EL (cell line): ENCODE results near the gene ZFYVE21.
"Not testable (repeated sequence)": the region's sequence is repeated elsewhere in the genome, so short reads cannot be mapped to it uniquely, and the experiment has no call there.

Experiments used
- DNase-seq: peaks from one replicate; pipeline ENCODE4 v3.0.0-alpha.2; 2016

ZFYVE21 gene

DNA sequence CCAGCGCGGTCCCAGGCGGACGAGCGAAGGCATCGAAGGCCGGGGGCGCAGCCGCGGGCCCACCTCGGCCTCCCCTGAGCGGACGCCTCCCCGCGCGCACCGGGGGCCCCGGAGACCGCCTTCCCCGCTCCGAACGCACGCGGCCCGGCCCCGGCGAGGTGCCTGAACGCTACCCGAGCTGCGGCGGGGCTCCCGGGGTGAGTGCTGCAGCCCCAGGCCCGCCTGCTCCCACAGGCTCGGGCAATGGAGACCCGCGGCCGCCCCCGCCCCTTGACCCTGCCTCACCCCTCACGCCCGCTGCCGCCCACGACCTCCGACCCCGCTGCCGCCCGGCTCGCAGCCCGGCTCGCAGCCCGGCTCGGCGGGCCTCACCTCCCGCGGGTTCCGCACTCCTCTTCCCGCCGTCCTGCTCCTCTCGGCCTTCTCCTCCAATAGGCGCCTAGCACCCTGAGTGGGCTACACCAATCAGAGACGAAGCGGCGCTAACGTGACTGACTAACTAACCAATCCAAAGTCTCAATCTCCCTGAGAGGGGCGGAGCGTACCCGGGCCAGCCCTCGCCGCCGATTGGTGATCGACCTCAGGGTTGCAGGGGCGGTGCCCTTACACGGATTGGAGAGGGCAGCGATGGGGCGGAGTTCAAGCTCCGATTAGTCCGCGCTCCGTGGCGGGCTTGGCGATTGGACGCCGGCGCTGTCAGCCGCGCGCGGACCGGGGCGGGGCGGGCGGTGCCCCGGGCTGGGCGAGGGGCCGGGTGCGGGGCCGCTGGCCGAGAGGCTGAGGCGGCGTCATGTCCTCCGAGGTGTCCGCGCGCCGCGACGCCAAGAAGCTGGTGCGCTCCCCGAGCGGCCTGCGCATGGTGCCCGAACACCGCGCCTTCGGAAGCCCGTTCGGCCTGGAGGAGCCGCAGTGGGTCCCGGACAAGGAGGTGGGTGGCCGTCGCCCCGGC lies at the start of gene ZFYVE21, which contains the start of gene XRCC3:
TSS of gene ZFYVE21 (plus strand) at position 759 of the 949 bp plus-strand sequence. CDS start at position 791, 32 bp downstream.
TSS of gene XRCC3 (minus strand) at position 400 of the 949 bp plus-strand sequence. CDS start 4,364 bp downstream, outside the sequence.
- peak; percentile 100 for DNase-seq

DNA sequence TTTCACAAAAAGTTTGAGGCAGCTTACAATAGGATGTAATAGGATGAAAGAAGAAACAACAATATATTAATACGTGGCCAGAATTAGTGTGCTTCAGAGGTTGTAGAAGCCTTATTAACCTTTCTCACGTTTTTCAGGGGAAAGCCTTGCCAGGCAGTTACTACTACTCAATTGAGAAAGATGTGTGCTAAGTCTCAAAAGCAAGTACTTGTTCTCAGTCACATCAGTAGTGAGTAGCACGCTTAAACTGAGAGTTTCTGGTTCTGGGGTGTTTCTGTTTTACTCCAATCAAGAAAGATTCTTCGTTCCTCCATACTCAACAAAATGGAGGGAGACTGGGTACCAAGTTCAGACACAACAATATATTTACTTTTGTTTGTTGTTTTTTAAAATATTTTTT lies 47.9 kb upstream of the ZFYVE21 start:
- DNase-seq, result no peak

DNA sequence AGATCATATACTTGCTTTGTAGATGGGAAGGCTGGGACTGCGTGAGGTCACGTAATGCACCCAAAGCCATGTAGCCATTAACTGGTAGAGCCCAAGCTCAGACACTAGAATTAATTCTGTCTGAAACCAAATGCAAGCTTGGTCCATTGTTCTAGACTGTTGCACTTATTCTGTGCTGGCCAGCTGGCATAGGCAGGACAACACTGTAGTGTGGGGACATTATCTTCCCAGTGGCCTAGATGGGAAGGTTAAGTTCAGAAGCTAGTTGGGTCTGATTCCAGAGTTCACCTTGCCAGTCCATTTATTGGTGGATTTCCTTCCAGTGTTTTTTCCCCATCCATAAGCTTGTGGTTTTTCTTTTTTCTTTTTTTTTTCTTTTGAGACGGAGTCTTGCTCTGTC lies 47.5 kb upstream of the ZFYVE21 start:
- no peak for DNase-seq

DNA sequence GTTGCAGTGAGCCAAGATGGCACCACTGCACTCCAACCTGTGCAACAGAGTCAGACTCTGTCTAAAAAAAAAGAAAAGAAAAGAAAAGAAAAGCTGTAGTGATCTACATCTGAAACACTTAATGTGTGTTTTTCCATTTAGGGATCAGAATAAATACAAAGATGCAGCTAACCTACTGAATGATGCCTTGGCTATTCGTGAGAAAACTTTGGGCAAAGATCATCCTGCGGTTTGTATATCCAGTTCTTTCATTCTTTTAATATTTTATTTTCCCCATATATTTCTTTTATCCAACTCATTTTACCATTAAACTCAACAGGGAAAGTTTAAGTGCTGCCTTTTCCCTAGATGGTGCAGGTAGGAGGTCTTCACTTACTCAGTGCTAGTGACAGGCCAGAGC lies 46.2 kb upstream of the ZFYVE21 start:
- no peak for DNase-seq

DNA sequence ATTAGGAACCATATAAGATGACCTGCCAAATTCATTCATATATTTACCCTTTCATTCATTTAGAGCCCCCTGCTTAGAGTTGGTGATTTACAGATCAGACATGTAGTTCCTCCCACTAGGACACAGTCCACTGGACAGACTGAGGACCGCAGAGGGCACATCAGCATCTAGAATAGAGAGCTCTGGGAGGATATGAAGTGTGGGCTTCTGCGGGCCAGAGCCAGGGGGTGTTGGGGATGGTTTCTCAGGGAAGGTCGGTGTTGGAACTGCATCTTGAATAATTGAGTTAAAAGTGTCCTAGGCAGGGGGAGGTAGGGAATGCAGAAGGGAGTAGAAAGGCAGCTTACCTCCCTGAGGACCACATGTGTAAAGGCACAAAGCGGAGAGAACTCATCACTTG lies 43.7 kb upstream of the ZFYVE21 start:
- no peak for DNase-seq

DNA sequence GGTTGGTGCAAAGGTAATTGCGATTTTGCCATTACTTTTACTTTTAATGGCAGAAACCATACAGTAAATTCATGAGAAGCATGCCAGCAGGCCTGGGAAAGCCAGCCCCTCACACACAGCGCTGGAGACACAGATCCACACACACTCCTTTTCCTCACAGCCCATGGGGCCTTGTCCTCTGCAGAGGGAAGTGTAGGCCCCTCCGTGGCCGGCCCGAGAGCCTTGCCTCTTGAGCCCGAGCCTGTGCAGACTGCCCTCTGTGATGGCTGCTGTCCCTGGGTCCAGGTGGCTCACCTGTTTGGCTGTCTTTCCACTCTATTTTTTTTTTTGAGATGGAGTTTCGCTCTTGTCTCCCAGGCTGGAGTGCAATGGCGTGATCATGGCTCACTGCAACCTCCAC lies 39.7 kb upstream of the ZFYVE21 start:
- DNase-seq, result no peak

DNA sequence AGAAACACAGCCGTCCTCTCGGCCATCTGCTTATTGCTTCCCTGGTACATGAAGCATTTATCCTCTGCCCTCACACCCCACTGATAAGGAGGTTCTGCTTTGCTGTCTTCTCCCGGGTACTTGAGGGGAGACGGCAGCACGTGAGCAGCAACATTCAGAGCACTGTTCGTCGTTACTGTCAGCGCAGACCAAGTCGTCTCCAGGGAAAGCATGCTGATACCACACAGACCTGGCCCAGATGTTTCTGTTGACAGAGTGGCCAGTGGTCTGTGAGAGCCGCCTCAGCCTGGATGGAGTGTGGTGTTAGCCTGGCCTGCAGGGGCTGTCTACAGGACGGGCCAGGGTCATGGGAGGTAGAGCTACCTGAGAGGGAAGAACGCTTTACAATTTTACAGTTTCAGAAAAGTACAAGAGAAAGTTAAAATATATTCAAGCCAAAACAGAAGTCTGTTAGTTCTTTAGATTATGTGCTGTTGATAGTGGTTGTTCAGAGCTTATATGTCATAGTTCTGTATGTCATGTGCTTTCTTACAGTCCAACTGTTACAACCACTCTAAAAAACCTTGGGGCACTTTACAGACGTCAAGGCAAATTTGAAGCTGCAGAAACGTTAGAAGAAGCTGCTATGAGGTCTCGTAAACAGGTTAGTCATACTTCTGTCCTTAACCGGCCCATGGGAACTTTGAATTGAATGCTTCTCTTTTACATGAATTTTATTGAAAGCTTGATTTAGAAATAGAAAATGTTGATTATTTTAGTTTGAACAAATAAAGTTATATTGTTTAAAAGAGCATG lies 38.5 kb upstream of the ZFYVE21 start:
- no peak for DNase-seq

DNA sequence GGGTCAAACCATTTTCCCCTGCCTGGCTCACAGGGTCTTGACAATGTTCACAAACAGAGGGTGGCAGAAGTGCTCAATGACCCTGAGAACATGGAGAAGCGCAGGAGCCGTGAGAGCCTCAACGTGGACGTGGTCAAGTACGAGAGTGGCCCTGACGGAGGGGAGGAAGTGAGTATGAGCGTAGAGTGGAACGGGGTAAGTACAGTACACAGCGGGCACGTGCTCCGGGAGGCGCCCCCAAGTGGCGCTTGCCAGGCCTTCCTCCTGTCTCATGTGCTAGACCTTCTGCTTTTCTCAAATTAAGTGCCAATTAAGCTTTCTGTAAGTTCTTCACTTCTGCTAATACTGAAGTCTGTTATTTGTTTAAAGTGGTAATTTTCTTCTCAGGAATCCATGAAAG lies 36.3 kb upstream of the ZFYVE21 start:
- DNase-seq, result no peak

DNA sequence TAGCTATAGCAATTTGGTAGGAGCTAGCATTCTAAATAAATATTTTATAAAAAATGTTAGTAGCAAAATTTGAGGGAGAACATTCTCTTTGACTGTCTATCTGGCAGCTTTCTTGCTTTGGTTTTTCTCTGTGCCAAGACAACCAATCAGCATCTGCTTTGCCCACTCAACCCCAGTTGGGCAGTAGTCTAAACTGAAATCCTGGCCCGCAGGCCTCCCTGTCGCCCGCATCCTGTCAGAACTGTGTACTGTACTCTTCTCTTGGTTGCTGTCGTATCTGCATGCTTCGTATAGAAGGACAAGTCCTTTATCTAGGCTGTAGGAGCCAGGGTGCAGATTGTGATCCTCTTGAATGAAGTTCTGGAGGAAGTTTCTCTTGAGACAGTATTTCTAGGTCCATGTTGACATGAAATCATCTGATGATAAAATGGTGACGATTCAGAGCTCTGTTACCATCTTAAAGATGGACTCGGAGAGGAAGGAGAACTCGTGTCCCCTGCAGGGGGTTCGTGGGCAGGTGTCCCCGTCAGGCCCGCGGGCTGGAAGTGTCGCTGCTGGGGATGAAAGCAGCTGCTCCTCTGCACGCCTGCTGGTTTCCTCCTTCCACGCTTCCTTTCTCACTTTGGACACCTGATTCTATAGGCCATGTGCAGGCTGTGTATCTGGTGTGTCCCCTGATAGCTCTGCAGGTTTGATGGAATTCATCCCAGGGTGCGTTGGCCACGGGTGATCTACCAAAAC lies 34.9 kb upstream of the ZFYVE21 start:
- no peak for DNase-seq

DNA sequence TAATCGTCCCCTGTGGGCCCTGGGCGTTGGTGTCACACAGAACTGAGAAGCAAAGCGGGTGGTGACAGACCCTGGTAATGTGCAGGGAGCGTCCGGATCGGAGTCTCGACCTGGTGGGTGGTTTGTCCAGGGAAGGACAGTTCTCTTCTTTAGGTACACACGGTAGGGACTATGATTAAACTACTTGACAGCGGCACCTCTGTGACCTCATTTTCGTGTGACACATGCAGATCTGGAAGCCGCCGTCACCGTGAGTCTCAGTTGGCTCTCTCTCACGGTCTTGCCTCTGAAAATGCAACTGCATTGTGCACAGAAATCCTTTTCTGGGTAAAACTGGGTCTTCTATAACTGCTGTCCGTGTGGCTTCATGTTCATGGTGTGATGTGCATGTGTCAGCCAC lies 32.5 kb upstream of the ZFYVE21 start:
- DNase-seq, result no peak

DNA sequence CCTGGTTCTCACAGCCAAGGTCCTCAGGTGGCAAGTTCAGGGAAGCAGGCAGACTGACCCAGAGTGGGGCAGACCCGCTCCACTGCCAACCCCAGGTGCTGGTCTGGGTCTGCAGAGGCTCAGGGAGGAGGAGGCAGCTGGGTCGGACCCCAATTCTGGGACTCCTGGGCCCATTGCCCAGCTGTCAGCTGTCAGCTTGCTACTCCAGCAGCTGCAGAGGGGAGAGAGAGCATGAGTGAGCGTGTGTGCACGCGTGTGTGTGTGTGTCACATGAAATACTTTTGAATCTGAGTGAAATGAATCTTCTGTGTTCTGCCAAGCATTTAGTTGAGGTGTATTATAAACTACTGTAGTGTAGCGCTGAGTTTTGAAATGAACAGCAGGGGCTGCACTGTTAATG lies 31.1 kb upstream of the ZFYVE21 start:
- DNase-seq, result no peak

DNA sequence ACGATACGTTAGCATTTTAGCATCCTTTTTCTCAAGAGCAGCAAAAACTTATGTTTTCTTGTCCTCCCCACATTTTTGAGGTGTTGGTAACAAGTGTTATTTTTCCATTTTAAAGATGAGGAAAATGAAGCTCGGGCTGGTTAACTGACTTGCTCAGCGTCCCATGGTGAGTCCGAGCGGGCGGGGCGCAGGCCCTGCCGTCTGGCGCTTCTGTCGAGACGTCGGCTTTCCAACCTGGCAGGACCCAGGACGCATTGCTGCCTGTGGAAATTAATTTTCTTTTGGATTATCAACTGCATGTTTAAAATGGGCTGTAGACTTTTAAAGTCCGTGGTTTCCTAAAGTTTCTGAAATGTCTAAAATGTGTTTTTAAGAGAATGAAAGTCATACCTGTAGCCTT lies 30.7 kb upstream of the ZFYVE21 start:
- no peak for DNase-seq

DNA sequence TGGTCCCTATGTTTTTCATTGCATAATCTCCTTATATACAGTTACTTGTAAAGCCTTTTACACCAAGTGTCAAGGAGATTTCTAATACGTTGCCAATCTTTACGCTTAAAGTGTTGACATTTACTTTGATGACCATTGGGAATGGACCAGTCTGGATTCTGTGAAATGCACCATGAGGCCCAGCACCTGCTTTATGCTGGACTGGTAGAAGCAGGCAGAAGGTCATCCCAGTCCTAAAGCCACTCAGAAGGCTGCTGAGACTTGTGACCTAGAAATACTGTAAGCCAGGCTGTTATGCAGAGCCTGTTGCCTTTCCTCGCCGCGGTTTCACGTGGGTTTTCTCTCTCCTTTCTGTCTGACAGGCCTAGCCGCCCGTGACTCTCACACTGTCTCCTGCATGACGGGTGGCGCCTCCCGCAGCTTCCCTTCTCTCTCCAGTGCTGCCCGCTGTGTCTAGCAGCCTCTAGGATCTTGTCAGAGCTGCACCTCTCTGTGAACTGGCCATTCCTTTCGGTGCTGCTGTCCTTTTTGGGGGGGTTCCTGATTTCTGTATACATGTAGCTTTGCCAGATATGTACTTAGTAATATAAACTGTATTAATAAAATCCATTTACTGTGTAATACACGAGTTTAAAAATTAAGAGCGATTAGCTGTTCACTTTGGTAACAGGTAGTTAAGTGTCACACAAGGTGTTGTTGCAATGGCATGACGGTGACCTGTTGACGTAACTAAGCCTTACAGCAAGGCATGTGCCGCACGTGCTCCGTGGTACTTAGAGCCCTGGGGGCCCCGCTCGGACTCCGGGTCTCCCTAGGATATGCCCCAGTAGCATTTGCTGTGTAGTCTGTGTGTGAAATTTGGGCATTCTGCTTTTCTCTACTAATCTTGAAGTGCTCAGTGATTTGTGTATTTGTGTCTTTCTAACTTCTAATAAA lies 30.1 kb upstream of the ZFYVE21 start:
- no peak for DNase-seq

DNA sequence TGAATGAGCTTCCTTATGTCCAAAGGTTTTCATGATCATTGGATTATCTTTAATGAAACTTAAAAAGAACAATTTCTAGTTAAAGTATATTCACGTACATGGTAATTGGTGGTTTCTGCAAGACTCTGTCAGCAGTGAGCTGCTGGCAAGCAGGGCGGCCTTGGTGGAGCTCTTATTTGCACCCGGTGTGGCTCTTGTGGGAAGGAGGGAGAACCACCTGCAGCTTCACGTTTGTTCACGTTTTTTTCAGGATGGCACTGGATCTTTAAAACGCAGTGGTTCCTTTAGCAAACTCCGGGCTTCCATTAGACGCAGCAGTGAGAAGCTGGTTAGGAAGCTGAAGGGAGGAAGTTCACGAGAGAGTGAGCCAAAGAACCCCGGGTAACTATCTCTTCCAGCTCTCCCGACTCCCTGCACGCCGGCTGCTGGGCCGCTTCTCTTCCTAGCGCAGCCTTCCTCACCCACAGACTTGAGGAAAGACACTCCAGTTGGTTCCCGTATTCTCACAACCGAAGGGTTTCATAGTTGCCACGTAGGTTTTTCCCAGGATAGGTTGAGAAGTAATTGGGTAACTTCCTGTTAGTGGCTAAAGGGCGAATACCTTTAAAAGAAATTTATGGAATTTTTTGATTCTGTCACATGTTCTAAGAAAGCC lies 28.7 kb upstream of the ZFYVE21 start:
- DNase-seq, result peak; percentile 56

DNA sequence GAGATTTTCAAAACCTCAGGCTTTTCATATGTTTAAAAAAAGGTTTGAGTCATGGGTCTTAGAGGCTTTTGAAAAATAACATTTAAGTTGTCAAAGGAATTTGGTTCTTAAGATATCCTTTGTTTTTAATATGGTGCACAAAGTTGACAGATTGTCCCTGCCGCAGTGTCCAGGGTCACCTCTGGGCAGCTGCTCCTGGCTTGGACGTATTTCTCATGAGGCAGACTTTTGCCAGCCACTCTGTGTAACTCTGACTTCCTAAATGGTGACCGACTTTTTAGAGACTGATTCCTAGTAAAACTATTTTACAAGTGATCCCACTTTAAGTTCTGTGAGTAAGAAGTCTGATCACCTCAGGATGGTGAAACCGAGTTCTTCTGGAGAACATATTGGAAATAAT lies 27.9 kb upstream of the ZFYVE21 start:
- DNase-seq, result no peak

DNA sequence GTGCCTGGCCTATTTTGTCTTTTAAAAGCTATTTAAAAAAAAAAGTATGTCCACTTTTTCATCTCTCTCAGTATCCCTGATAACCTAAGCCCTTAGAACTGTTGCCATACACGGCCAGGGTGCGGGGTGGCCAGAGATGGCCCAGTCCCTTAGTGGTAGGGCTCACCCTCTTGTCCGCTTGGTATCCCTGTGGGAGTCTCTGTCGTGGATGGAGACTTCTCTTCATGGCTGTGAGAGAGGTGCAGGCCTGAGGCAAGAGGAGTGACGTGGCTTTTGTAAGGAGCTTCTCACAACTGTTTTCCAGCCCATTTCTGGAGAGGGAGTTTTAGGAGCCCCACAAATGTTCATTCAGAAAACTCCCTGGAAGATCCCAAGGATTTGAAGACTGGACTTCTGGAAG lies 27.2 kb upstream of the ZFYVE21 start:
- DNase-seq, result peak; percentile 38

DNA sequence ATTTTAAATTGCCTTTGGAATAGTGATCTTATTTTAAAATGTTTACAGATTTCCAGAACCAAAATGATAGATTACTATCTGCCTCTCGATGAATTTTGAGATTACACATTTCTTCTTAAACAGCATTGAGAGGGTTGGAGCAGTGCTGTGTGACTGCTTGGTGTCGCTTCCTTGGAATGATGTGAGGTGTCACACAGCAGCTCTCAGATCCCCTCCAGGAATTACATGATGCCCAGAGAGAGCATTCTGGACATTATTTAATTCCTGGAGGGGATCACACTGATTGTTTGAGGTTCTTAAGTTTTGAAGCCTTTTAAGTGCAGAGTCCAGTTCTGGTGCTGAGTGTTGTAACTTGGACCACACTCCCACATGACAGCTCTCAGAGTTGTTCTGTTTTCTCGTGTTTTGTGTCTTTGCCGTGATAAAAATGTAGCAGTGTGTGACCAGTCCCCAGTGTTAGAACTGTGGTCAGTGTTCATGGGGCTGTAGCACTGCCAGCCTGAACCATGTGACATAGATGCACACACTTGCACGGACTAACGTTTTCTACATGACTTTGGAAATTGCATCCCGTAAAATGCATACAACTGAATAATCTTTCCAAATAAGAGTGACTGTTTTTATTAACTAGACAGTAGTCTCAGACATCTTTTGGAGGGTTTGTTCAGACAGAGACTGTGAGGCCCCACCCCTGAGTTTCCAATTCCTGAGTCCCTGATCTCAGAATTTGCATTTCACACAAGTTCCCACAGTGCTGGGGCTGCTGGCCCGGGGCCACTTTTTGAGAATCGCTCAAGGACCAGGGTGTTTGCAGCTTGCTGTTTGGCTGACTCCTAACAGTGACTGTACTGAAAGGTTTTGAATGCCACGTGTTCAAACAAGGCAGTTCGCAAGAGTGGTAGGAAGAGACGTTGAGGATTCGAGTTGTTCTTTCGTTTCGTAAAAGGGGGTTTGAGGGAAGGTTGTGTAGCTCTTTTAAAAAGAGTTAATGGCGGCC lies 26.4 kb upstream of the ZFYVE21 start:
- DNase-seq, result peak; percentile 72

DNA sequence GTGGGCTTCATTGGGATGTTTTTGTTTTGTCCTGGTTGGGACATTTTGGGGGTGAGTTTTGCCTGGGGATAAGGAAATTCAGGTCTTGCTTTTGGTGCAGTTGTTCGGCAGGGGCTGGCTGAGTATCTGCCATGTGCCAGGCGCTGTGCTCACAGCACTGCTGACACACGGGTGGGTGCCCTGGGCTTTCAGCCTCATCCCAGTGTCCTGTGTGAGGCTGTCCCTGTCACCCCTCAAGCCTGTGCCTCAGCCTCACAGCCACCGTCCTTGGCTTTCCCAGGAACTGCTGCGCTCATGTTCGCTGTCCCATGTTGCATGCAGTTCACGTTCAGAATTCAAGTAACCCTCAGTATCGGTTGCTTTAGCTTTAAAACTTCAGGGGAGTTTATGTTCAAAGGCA lies 25.3 kb upstream of the ZFYVE21 start:
- DNase-seq, result no peak

DNA sequence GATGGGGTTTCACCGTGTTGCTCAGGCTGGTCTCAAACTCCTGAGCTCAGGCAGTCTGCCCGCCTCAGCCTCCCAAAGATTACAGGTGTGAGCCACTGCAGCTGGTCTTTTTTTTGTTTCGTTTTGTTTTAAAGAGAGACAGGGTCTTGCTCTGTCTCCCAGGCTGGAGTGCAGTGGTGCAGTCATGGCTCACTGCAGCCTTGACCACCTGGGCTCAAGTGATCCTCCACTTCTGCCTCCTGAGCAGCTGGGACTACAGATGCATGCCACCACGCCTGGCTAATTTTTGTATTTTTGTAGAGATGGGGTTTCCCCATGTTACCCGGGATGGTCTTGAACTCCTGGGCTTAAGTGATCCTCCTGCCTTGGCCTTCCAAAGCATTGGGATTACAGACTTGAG lies 24.0 kb upstream of the ZFYVE21 start:
- not testable (repeated sequence) for DNase-seq

DNA sequence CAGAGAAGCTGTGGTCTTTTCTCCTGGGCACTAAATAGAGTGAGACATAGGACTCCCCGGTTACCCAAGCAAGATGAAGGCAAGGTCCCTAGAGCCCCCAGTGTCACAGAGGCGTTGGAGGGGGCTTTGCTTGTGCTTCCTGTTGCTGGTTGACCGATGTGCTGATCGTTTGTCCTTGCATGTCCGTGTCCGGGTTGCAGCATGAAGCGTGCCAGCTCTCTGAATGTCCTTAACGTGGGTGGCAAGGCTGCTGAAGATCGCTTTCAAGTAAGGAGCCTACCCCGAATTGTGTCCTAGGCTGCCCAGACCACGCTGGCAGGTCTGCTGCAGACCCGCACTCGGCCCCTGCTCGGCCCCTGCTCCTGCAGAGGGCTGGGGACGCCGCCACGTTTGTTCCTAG lies 23.5 kb upstream of the ZFYVE21 start:
- DNase-seq, result no peak
